ENCODE measurements around the gene DHRS1.

DNA sequence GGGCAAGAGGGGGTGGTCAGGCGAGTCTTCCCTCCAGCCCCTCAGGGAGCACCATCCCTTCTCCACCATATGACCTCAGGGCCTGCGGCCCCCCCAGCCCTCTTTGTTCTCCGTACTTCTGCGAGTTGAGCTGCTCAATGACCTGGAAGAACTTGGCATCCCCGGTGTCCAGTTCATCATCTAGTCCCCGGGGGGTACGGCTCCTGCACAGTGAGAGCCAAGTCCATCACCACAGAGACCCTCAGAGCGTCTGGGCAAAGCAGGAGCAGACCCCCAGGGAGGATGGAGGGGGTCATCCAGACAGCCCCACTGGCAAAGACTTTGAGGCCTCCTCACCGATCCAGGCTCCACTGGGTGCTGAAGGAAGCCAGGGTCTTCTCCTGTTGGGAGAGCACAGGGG, 26.4 kb upstream of the DHRS1 start:
- TF ChIP-seq, protein P1, sequence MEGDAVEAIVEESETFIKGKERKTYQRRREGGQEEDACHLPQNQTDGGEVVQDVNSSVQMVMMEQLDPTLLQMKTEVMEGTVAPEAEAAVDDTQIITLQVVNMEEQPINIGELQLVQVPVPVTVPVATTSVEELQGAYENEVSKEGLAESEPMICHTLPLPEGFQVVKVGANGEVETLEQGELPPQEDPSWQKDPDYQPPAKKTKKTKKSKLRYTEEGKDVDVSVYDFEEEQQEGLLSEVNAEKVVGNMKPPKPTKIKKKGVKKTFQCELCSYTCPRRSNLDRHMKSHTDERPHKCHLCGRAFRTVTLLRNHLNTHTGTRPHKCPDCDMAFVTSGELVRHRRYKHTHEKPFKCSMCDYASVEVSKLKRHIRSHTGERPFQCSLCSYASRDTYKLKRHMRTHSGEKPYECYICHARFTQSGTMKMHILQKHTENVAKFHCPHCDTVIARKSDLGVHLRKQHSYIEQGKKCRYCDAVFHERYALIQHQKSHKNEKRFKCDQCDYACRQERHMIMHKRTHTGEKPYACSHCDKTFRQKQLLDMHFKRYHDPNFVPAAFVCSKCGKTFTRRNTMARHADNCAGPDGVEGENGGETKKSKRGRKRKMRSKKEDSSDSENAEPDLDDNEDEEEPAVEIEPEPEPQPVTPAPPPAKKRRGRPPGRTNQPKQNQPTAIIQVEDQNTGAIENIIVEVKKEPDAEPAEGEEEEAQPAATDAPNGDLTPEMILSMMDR (IDR thresholded peaks at IDR 0.05), result no peak
- TF ChIP-seq POLR2A (IDR thresholded peaks at IDR 0.05), result no peak

Measured in testis (tissue), 2 donors.